Peyer's patch (tissue), 4 donors: ENCODE results near the gene GAST. TPM values are rescaled to one million over a fixed set of nuclear protein-coding genes. Genes with fewer than 3 reads are reported as not detected.

Experiments used
- DNase-seq, 3 donors: peaks; one replicate each; pipeline ENCODE4 v3.0.0-alpha.2; 2017 to 2019
- H3K27ac ChIP-seq, 4 donors: fragments of 200-600 bp; sonication (generic); one replicate each; pipeline ENCODE4 v1.5.1; 2016 to 2019
- H3K27me3 ChIP-seq, 2 donors: fragments of 200-600 bp; sonication (generic); one replicate each; pipeline ENCODE4 v1.5.1; 2019
- H3K36me3 ChIP-seq, 3 donors: fragments of 200-600 bp; sonication (generic); one replicate each; pipeline ENCODE4 v1.5.1; 2016 to 2019
- H3K4me1 ChIP-seq, 4 donors: fragments of 200-600 bp; sonication (generic); one replicate each; pipeline ENCODE4 v1.5.1; 2016 to 2019
- H3K4me3 ChIP-seq, 4 donors: fragments of 200-600 bp; sonication (generic); 1 replicate in 3 of 4; 2 replicates in 1 of 4; pipeline ENCODE4 v1.5.1; 2016 to 2019; ENCODE audit warnings: mild to moderate bottlenecking in 1 of 4
- H3K9me3 ChIP-seq, 4 donors: fragments of 200-600 bp; sonication (generic); one replicate each; pipeline ENCODE4 v1.5.1; 2016 to 2019; ENCODE audit warnings: mild to moderate bottlenecking in 1 of 4
- POLR2A ChIP-seq, 2 donors: fragments of 450-650 bp; IDR thresholded peaks; one replicate each; pipeline ENCODE4 v1.5.1; 2017; ENCODE audit warnings: antibody characterized with exemption in 2 of 2, mild to moderate bottlenecking in 2 of 2, moderate library complexity in 2 of 2
- total RNA-seq, 4 donors: library from RNA; depleted of rRNA; stranded (reverse); fragments of >200 nt; gene quantifications; one replicate each; pipeline ENCODE4 v1.1.0, GENCODE V29; 2016
- TF ChIP-seq, protein P1 (sequence below), 6 experiments: fragments of 450-650 bp in 4 of 6; fragments of 200-600 bp in 2 of 6; sonication (generic) in 1 of 6; IDR thresholded peaks; one replicate each; pipeline ENCODE4 v1.5.1; 2017 to 2019; ENCODE audit warnings: antibody characterized with exemption in 6 of 6, mild to moderate bottlenecking in 3 of 6, moderate library complexity in 1 of 6

The GAST gene
- total RNA-seq, 4 donors from 2014 or later = not detected

DNA sequence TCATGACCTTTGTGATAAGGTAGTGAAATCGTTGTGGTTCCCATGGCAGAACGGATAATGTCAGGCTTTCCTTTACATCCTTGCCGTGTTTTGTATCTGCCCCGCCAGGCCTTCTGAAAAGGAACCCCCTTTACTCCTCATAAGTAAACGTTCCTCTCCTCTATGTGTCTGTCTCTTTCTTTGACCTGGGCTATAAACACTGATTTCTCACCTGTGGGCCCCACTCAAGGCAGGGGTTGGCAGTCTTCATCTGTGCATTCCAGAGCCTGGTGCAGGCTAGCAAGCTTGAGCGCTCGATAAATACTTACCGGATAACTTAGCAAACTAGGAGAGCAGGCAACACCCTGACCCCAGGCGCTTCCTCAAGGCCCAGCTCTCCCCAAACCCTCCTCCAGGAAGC, 29.6 kb downstream of the GAST start:
- no peak for DNase-seq
- Histone ChIP-seq H3K4me1 (no peaks in the 10 kb centered on the region), H3K27ac (no peak overlapping the region), H3K4me3 (no peak overlapping the region), H3K27me3 (no peaks in the 10 kb centered on the region), H3K36me3 (no peaks in the 10 kb centered on the region), H3K9me3 (no peaks in the 10 kb centered on the region)
- no peak for TF ChIP-seq POLR2A (IDR thresholded peaks at IDR 0.05)
- TF ChIP-seq, protein P1, sequence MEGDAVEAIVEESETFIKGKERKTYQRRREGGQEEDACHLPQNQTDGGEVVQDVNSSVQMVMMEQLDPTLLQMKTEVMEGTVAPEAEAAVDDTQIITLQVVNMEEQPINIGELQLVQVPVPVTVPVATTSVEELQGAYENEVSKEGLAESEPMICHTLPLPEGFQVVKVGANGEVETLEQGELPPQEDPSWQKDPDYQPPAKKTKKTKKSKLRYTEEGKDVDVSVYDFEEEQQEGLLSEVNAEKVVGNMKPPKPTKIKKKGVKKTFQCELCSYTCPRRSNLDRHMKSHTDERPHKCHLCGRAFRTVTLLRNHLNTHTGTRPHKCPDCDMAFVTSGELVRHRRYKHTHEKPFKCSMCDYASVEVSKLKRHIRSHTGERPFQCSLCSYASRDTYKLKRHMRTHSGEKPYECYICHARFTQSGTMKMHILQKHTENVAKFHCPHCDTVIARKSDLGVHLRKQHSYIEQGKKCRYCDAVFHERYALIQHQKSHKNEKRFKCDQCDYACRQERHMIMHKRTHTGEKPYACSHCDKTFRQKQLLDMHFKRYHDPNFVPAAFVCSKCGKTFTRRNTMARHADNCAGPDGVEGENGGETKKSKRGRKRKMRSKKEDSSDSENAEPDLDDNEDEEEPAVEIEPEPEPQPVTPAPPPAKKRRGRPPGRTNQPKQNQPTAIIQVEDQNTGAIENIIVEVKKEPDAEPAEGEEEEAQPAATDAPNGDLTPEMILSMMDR (IDR thresholded peaks at IDR 0.05) = no peak

DNA sequence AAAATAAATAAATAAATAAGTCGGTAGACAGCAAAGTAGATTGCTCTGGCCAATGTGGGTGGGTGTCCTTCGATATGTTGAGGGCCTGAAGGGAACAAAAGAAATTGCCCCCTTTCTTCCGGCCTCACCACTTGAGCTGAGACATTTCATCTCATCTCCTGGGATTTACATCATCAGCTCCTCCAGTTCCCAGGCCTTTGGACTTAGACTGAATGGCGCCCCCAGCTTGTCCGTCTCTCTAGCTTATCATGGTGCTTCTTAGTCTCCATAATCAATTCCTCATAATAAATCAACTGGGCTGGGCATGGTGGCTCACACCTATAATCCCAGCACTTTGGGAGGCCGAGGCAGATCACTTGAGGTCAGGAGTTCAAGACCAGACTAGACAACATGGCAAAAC, 36.1 kb downstream of the GAST start:
- H3K4me3 ChIP-seq = no peak overlapping the region
- no peaks in the 10 kb centered on the region for H3K4me1 ChIP-seq
- TF ChIP-seq POLR2A (IDR thresholded peaks at IDR 0.05) = no peak
- TF ChIP-seq, protein P1 (IDR thresholded peaks at IDR 0.05) = no peak
- no peaks in the 10 kb centered on the region for H3K27me3 ChIP-seq
- H3K36me3 ChIP-seq = no peaks in the 10 kb centered on the region
- DNase-seq = no peak
- H3K9me3 ChIP-seq = no peaks in the 10 kb centered on the region
- H3K27ac ChIP-seq = no peak overlapping the region

DNA sequence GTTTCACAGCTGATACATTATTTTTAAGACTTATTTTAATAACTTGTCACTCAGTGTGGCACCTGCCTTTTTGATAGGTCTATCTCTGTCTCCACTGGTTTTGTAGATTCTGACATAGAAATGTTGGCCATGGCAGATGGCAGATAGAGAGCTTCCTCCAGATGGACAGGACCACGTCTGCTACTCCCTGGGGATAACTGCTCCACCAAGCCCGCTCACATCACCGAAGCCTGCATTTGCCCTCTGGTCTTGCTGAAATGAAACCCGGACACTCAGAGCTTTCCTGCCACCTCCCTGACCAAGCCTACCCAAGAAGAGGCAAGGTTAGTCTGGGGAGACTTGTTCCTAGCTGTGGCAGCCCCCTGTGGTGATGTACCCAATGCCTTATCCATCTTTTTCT, 38.7 kb downstream of the GAST start:
- peaks cover 0 to 23% (median 0%) of the 10 kb centered on the region in 3 donors for H3K36me3 ChIP-seq
- no peak overlapping the region for H3K4me3 ChIP-seq
- no peaks in the 10 kb centered on the region for H3K4me1 ChIP-seq
- no peaks in the 10 kb centered on the region for H3K9me3 ChIP-seq
- no peak for DNase-seq
- no peak overlapping the region for H3K27ac ChIP-seq
- TF ChIP-seq POLR2A (IDR thresholded peaks at IDR 0.05) = no peak
- TF ChIP-seq, protein P1 (IDR thresholded peaks at IDR 0.05) = no peak
- H3K27me3 ChIP-seq = no peaks in the 10 kb centered on the region

DNA sequence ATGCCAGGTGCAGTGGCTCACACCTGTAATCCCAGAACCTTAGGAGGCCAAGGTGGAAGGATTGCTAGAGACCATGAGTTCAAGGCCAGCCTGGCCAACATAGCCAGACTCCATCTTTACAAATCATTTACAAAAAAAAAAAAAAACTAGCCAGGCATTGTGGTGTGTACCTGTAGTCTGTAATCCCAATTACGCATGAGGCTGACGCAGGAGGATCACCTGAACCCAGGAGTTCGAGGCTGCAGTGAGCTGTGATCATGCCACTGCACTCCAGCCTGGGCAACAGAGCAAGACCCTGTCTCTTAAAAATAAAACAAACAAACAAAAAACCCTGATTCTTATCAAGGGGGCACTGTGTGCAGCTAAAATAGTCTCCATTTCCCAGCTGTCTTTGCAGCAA, 39.2 kb downstream of the GAST start:
- no peaks in the 10 kb centered on the region for H3K4me1 ChIP-seq
- H3K4me3 ChIP-seq = no peak overlapping the region
- no peak for DNase-seq
- H3K27ac ChIP-seq = no peak overlapping the region
- no peaks in the 10 kb centered on the region for H3K9me3 ChIP-seq
- H3K36me3 ChIP-seq = peaks cover 0 to 27% (median 0%) of the 10 kb centered on the region in 3 donors
- no peak for TF ChIP-seq POLR2A (IDR thresholded peaks at IDR 0.05)
- TF ChIP-seq, protein P1 (IDR thresholded peaks at IDR 0.05) = no peak
- H3K27me3 ChIP-seq = no peaks in the 10 kb centered on the region

DNA sequence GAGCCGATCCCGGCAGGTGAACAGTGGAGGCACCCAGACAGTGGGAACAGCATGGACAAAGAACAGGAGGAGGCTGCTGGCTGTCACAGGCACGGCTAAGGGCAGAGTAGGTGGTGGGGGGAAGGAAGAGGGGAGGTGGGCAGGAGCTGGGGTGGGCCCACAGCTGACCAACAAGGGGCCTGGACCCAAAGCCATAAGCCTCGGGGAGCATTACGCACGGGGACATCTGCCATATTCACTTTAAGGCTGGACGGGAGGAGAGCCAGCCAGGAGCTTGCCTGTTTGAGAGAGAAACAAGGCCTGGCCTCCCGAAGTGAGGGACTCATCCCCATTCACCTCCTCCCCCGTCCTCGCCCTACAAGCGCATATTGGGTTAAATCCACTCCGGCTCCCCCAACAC, 41.9 kb downstream of the GAST start:
- TF ChIP-seq, protein P1 (IDR thresholded peaks at IDR 0.05) = no peak
- no peak for TF ChIP-seq POLR2A (IDR thresholded peaks at IDR 0.05)
- Histone ChIP-seq H3K27me3 (no peaks in the 10 kb centered on the region), H3K36me3 (peaks cover 0 to 53% (median 0%) of the 10 kb centered on the region in 3 donors), H3K4me3 (no peak overlapping the region), H3K27ac (no peak overlapping the region), H3K9me3 (no peaks in the 10 kb centered on the region), H3K4me1 (no peaks in the 10 kb centered on the region)
- DNase-seq = no peak

DNA sequence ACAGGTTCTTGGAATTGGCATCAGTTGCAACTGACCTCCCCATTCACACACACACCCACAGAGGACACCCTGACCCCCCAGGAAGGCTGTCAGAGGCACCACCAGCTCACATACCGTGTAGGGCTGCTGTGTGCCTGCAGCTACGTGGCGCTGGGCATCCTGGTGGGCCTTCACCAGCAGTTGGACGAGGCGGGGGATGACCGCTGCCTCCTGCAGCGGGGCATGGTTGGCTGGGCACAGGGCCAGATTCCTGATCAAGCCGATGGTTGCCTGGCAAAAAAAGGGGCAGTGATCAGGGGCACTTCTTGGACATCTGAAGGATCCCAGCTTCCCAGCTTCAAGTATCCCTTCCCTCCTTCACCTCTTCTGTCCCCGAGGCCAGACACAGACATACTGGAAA, 46.5 kb downstream of the GAST start:
- no peaks in the 10 kb centered on the region for H3K9me3 ChIP-seq
- no peak for TF ChIP-seq POLR2A (IDR thresholded peaks at IDR 0.05)
- TF ChIP-seq, protein P1 (IDR thresholded peaks at IDR 0.05) = no peak
- no peaks in the 10 kb centered on the region for H3K27me3 ChIP-seq
- H3K27ac ChIP-seq = no peak overlapping the region
- H3K4me1 ChIP-seq = no peaks in the 10 kb centered on the region
- no peak overlapping the region for H3K4me3 ChIP-seq
- no peak for DNase-seq
- H3K36me3 ChIP-seq = peaks cover 0 to 97% (median 0%) of the 10 kb centered on the region in 3 donors
